ENCODE measurements around the gene KRT78.

Gene KRT78

DNA sequence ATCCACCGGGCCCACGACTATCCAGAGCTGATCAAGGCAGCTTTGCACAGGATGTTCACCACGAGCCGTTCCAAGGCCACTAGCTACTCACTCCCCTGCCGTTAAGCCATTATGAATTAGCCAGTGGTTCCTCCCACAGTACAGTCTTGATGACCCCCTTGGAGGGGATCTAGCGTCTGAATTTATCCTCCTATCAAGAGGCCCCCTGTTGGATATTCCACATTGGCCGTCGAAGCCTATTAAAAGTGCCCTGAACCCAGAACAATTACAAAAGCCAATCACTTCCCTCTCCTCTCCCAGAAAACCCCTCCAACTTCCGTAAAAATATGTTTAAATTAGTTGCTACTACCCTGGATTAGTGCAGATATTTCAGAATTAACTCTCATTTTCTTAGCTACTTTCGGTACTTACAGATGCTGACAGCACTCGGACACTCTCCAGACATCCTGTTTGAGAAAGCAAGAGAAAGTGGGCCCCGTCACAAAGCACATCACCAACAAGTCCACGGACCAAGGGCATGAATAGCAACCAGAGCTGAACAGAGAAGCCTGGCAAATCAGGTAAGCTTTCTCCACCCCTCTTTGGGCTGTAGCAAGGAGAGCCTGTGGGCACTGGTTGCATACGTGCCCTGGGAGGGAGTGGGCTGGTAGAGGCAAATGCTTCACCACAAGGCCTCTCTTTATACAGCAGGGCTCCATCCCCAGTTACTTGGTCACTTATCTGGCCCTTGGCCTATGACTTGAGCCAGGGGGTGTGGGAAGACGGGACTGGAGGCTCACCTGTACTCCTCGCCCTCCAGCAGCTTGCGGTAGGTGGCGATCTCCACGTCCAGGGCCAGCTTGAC is 58.1 kb downstream of the KRT78 start:
- TF ChIP-seq EZH2phosphoT487 (IDR thresholded peaks at IDR 0.05; ENCODE audit: borderline replicate concordance, low read length) = no peak
- TF ChIP-seq, protein P1, sequence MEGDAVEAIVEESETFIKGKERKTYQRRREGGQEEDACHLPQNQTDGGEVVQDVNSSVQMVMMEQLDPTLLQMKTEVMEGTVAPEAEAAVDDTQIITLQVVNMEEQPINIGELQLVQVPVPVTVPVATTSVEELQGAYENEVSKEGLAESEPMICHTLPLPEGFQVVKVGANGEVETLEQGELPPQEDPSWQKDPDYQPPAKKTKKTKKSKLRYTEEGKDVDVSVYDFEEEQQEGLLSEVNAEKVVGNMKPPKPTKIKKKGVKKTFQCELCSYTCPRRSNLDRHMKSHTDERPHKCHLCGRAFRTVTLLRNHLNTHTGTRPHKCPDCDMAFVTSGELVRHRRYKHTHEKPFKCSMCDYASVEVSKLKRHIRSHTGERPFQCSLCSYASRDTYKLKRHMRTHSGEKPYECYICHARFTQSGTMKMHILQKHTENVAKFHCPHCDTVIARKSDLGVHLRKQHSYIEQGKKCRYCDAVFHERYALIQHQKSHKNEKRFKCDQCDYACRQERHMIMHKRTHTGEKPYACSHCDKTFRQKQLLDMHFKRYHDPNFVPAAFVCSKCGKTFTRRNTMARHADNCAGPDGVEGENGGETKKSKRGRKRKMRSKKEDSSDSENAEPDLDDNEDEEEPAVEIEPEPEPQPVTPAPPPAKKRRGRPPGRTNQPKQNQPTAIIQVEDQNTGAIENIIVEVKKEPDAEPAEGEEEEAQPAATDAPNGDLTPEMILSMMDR (IDR thresholded peaks at IDR 0.05; ENCODE audit: low read depth, low read length, poor library complexity, severe bottlenecking) = no peak
- no peaks in the 10 kb centered on the region for H4K20me1 ChIP-seq (ENCODE audit: control insufficient read depth, insufficient read depth, low read depth, low read length)
- no peak overlapping the region for H3K27ac ChIP-seq (ENCODE audit: low read depth, low read length)
- no peaks in the 10 kb centered on the region for H3F3A ChIP-seq (ENCODE audit: control insufficient read depth, insufficient read depth)
- H3K4me1 ChIP-seq (ENCODE audit: control insufficient read depth, low read length) = no peaks in the 10 kb centered on the region
- H3K9me3 ChIP-seq (ENCODE audit: control insufficient read depth, insufficient read depth, low read length) = no peaks in the 10 kb centered on the region
- H3K4me3 ChIP-seq (ENCODE audit: low read length) = no peak overlapping the region
- H3K27me3 ChIP-seq (ENCODE audit: control insufficient read depth, low read length) = no peaks in the 10 kb centered on the region
- no peaks in the 10 kb centered on the region for H3K9me2 ChIP-seq (replicated peaks; ENCODE audit: control insufficient read depth, low read length)
- no peak overlapping the region for H3K4me2 ChIP-seq (ENCODE audit: low read length)
- H3K79me2 ChIP-seq (ENCODE audit: control insufficient read depth, low read length) = no peaks in the 10 kb centered on the region
- H3K36me3 ChIP-seq (ENCODE audit: control insufficient read depth, low read length) = no peaks in the 10 kb centered on the region

DNA sequence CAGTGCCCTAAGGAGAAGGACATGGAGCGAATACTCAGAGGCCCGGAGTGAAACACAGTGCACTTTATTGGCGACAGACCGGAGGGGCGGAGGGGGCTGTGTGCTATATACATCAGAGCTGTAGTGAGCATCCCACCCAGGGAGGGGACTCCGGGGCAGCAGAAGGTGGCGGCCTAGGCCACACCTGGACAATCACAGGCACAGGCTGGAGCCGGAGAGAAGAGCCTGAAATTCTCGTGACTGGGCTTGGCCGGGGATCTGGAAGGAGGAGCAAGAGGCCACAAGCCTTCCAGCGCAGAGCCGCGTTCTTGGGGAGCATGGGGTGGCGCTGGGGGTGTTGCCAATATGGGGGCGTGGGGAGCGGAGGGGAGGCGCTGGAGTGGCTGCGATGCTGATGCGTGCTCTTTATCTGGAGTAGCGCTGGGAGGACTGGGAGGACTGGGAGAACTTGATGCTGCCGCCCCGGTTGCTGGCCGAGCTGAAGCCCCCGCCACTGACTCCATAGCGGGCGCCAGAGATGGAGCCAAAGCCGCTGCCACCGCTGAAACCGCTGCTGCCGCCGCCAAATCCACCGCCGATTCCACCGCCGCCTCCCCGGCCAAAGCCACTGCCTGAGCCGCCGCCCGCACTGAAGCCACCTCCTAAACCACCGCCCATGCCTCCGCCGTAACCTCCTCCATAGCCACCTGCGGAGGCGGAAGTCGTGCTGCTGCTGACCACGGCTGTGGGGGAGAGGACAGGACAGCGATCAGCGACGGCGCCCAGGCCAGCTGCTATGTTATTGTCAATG is 59.0 kb downstream of the KRT78 start:
- Histone ChIP-seq H3K27ac (ENCODE audit: low read depth, low read length) (no peak overlapping the region), H3K9me3 (ENCODE audit: control insufficient read depth, insufficient read depth, low read length) (no peaks in the 10 kb centered on the region), H3K36me3 (ENCODE audit: control insufficient read depth, low read length) (no peaks in the 10 kb centered on the region), H4K20me1 (ENCODE audit: control insufficient read depth, insufficient read depth, low read depth, low read length) (no peaks in the 10 kb centered on the region), H3F3A (ENCODE audit: control insufficient read depth, insufficient read depth) (no peaks in the 10 kb centered on the region), H3K4me2 (ENCODE audit: low read length) (no peak overlapping the region), H3K4me3 (ENCODE audit: low read length) (no peak overlapping the region), H3K79me2 (ENCODE audit: control insufficient read depth, low read length) (no peaks in the 10 kb centered on the region), H3K9me2 (replicated peaks; ENCODE audit: control insufficient read depth, low read length) (no peaks in the 10 kb centered on the region), H3K4me1 (ENCODE audit: control insufficient read depth, low read length) (no peaks in the 10 kb centered on the region), H3K27me3 (ENCODE audit: control insufficient read depth, low read length) (peaks cover 4% of the 10 kb centered on the region; the same call in 1 of the 2 replicates)
- TF ChIP-seq, protein P1 (IDR thresholded peaks at IDR 0.05; ENCODE audit: low read depth, low read length, poor library complexity, severe bottlenecking) = no peak
- no peak for TF ChIP-seq EZH2phosphoT487 (IDR thresholded peaks at IDR 0.05; ENCODE audit: borderline replicate concordance, low read length)

DNA sequence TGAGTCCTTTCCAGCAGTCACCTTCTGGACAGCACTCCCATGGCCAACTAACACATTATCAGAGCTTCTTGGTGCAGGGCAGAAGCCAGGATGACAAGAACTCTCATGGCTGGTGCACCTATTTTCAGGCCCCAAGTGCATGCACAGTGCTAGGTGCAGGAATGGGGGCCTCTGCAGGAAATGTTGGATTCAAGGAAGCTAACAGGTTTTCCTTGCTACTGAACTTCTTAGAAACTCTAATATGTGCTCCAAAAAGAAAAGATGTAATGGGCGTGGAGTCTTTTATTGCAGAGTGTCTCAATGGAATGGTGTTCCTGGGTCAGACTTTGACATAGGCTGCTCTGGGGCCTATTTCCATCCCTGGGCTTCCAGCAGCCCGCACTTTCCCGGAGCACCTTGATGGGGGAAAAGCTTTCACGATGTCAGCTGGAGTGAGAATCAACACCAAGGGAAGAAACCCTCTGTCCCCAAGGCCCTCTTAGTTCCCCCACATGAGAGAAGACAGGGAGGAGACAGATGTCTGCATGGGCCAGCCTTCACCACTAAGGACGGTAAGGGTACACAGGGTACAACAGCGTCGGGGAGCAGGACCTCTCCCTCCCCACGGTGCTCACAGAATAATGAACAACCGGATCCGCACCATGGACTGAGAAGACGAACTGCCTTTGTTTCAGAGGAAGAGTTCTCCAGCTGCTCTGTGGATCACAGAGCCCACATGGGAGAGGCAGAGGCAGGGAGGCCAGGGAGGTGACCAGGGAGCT is 59.7 kb downstream of the KRT78 start:
- Histone ChIP-seq H3K27ac (ENCODE audit: low read depth, low read length) (no peak overlapping the region), H3K9me2 (replicated peaks; ENCODE audit: control insufficient read depth, low read length) (no peaks in the 10 kb centered on the region), H3K9me3 (ENCODE audit: control insufficient read depth, insufficient read depth, low read length) (no peaks in the 10 kb centered on the region), H3F3A (ENCODE audit: control insufficient read depth, insufficient read depth) (no peaks in the 10 kb centered on the region), H3K79me2 (ENCODE audit: control insufficient read depth, low read length) (no peaks in the 10 kb centered on the region), H3K4me1 (ENCODE audit: control insufficient read depth, low read length) (no peaks in the 10 kb centered on the region), H3K36me3 (ENCODE audit: control insufficient read depth, low read length) (no peaks in the 10 kb centered on the region), H3K4me2 (ENCODE audit: low read length) (no peak overlapping the region), H3K4me3 (ENCODE audit: low read length) (no peak overlapping the region), H4K20me1 (ENCODE audit: control insufficient read depth, insufficient read depth, low read depth, low read length) (no peaks in the 10 kb centered on the region), H3K27me3 (ENCODE audit: control insufficient read depth, low read length) (peaks cover 6% of the 10 kb centered on the region; the same call in 1 of the 2 replicates)
- no peak for TF ChIP-seq EZH2phosphoT487 (IDR thresholded peaks at IDR 0.05; ENCODE audit: borderline replicate concordance, low read length)
- TF ChIP-seq, protein P1 (IDR thresholded peaks at IDR 0.05; ENCODE audit: low read depth, low read length, poor library complexity, severe bottlenecking) = no peak
